Kidney epithelial cell (primary cell): ENCODE results near the gene ATG13. TPM values are rescaled to one million over a fixed set of nuclear protein-coding genes. Genes with fewer than 3 reads are reported as not detected.
A peak's percentile ranks its signal among the peaks of the same experiment; 100 is the strongest.
"Not testable (repeated sequence)": the region's sequence is repeated elsewhere in the genome, so short reads cannot be mapped to it uniquely, and the experiment has no call there.

Experiments
- DNase-seq: peaks from one replicate; pipeline ENCODE4 v3.0.0-alpha.2; 2010; ENCODE audit warnings: low read depth
- H3K27me3 ChIP-seq: 2 replicates; pipeline ENCODE4 v1.6.0; 2011; ENCODE audit warnings: low read length; ENCODE audit not compliant: control insufficient read depth, insufficient read depth
- H3K36me3 ChIP-seq: 2 replicates; pipeline ENCODE4 v1.5.1; 2011; ENCODE audit warnings: low read length; ENCODE audit not compliant: control insufficient read depth, insufficient read depth
- H3K4me3 ChIP-seq: 2 replicates; pipeline ENCODE4 v1.5.1; 2011; ENCODE audit warnings: low read depth, mild to moderate bottlenecking, control low read depth, low read length
- total RNA-seq: library from RNA; depleted of rRNA; stranded (reverse); fragments of >200 nt; gene quantifications from 2 replicates; pipeline ENCODE4 v1.2.3, GENCODE V29; 2015
- TF ChIP-seq, protein P1 (sequence below): IDR thresholded peaks from 2 replicates; pipeline ENCODE4 v1.5.1; 2011; ENCODE audit warnings: mild to moderate bottlenecking, moderate library complexity, low read length, control low read depth, inconsistent platforms; ENCODE audit not compliant: insufficient read depth, poor library complexity, severe bottlenecking

The ATG13 gene
- total RNA-seq, 1 donor from 2014 or later, result 90.7 TPM

- Histone ChIP-seq H3K36me3 (no peaks in the 10 kb centered on the region), H3K4me3 (no peak overlapping the region), H3K27me3 (no peaks in the 10 kb centered on the region)
- DNase-seq, result no peak
- TF ChIP-seq, protein P1, sequence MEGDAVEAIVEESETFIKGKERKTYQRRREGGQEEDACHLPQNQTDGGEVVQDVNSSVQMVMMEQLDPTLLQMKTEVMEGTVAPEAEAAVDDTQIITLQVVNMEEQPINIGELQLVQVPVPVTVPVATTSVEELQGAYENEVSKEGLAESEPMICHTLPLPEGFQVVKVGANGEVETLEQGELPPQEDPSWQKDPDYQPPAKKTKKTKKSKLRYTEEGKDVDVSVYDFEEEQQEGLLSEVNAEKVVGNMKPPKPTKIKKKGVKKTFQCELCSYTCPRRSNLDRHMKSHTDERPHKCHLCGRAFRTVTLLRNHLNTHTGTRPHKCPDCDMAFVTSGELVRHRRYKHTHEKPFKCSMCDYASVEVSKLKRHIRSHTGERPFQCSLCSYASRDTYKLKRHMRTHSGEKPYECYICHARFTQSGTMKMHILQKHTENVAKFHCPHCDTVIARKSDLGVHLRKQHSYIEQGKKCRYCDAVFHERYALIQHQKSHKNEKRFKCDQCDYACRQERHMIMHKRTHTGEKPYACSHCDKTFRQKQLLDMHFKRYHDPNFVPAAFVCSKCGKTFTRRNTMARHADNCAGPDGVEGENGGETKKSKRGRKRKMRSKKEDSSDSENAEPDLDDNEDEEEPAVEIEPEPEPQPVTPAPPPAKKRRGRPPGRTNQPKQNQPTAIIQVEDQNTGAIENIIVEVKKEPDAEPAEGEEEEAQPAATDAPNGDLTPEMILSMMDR, result no peak
These were observed 48.0 kb downstream of the ATG13 start for GRCh38 chr11:46665356-46665755.

- TF ChIP-seq, protein P1, result no peak
- Histone ChIP-seq H3K4me3 (no peak overlapping the region), H3K36me3 (no peaks in the 10 kb centered on the region), H3K27me3 (no peaks in the 10 kb centered on the region)
- no peak for DNase-seq
These were observed 49.2 kb downstream of the ATG13 start for GRCh38 chr11:46666516-46666915.

DNA sequence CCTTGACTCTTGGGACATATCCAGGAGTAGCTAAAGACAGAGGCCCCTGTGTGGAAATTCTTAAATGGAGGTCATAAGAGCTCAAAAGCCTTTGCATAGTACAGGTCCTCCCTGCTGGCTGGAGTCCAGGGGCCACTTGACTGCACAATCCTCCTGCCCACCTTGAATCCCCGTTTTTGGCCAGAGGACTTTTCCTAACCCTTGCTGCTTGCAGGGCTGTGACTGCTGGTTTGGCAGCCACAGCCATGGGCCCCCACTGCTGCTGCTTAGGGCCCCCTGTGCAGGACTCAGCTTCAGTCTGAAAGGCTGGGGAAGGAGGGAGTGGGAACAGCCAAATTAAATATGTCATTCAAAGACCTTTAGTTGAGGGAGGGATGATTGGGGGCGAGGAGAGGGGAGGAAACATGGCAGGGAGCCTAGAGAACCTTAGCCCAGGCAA lies 49.7 kb downstream of the ATG13 start:
- Histone ChIP-seq H3K36me3 (no peaks in the 10 kb centered on the region), H3K27me3 (no peaks in the 10 kb centered on the region), H3K4me3 (no peak overlapping the region)
- DNase-seq, result no peak
- TF ChIP-seq, protein P1, result no peak

DNA sequence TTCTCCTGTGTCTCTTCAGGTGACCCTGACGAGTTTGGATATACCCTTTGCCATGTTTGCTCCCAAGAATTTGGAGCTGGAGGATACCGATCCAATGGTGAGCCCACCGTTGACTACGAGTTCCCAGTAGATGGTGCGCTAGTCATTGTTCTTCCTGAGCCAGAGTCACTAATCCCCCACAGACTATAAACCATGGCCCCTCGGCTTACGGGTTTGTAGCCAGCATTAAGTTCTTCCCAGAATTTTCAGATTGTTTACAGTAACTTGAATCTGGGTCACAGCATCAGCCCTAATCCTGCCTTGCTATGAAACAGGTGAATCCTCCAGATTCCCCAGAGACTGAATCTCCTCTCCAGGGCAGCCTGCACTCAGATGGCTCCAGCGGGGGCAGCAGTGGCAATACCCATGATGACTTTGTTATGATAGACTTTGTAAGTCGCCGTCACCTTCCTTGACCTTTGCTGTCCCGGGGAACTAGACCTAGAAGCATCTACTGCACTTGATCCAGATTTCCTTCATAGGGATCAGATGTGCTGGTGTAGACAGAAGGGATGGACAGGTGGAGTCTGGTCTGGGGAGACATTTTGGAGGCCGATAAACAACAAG lies 51.2 kb downstream of the ATG13 start:
- H3K4me3 ChIP-seq, result no peak overlapping the region
- TF ChIP-seq, protein P1, result no peak
- no peak for DNase-seq
- H3K27me3 ChIP-seq, result no peaks in the 10 kb centered on the region
- no peaks in the 10 kb centered on the region for H3K36me3 ChIP-seq

GRCh38 chr11:46669711-46670139 lies 52.4 kb downstream of the ATG13 start:
- no peaks in the 10 kb centered on the region for H3K36me3 ChIP-seq
- TF ChIP-seq, protein P1, result peak; percentile 23
- no peak overlapping the region for H3K4me3 ChIP-seq
- no peak for DNase-seq
- H3K27me3 ChIP-seq, result no peaks in the 10 kb centered on the region

DNA sequence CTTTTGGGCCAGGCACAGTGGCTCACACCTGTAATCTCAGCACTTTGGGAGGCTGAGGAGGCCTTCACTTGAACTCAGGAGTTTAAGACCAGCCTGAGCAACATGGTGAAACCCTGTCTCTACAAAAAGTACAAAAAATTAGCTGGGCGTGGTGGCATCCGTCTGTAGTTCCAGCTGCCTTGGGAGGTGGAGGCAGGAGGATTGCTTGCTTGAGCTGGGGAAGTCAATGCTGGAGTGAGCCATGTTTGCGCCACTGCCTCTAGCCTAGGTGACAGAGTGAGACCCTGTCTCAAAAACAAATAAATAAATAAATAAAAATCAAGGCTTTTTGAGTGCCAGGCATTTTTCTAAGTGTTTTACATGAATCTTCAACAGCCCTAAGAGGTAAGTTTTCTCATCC lies 53.2 kb downstream of the ATG13 start:
- not testable (repeated sequence) for H3K36me3 ChIP-seq, H3K27me3 ChIP-seq, H3K4me3 ChIP-seq, DNase-seq
